KOPT-K1 (cell line): ENCODE measurements around the gene CD82.

Source experiments
- H3K27ac ChIP-seq: fragments of 200-600 bp; sonication (generic); 2 replicates; pipeline ENCODE4 v1.5.1; 2016; ENCODE audit warnings: antibody characterized with exemption, mild to moderate bottlenecking, low read depth, low read length; ENCODE audit not compliant: poor library complexity, severe bottlenecking
- H3K36me3 ChIP-seq: fragments of 200-600 bp; sonication (generic); 2 replicates; pipeline ENCODE4 v1.5.1; 2017; ENCODE audit warnings: antibody characterized with exemption, mild to moderate bottlenecking, low read length, moderate library complexity; ENCODE audit not compliant: insufficient read depth
- H3K9me3 ChIP-seq: fragments of 200-600 bp; sonication (generic); 2 replicates; pipeline ENCODE4 v1.5.1; 2017; ENCODE audit warnings: antibody characterized with exemption, low read length, mild to moderate bottlenecking; ENCODE audit not compliant: insufficient read depth, poor library complexity, severe bottlenecking

Gene CD82

GRCh38 chr11:44574610-44575287, 9.3 kb downstream of the CD82 start:
- Histone ChIP-seq H3K27ac (peak overlapping the region; percentile 100), H3K9me3 (no peaks in the 10 kb centered on the region), H3K36me3 (peaks cover 76% of the 10 kb centered on the region)

- Histone ChIP-seq H3K27ac (peak overlapping the region; percentile 100), H3K9me3 (no peaks in the 10 kb centered on the region), H3K36me3 (peaks cover 76% of the 10 kb centered on the region)
Measured at GRCh38 chr11:44575288-44575672, 9.8 kb downstream of the CD82 start.

GRCh38 chr11:44575962-44576361, 10.5 kb downstream of the CD82 start:
- Histone ChIP-seq H3K9me3 (no peaks in the 10 kb centered on the region), H3K27ac (peak overlapping the region; percentile 100), H3K36me3 (peaks cover 76% of the 10 kb centered on the region)

- H3K27ac ChIP-seq = peak overlapping the region; percentile 100
- H3K36me3 ChIP-seq = peaks cover 77% of the 10 kb centered on the region
- no peaks in the 10 kb centered on the region for H3K9me3 ChIP-seq
Measured at GRCh38 chr11:44576656-44577055, 11.2 kb downstream of the CD82 start.

GRCh38 chr11:44577231-44577830, 11.9 kb downstream of the CD82 start:
- Histone ChIP-seq H3K36me3 (peaks cover 77% of the 10 kb centered on the region), H3K9me3 (no peaks in the 10 kb centered on the region), H3K27ac (peak overlapping the region; percentile 100)

- peaks cover 77% of the 10 kb centered on the region for H3K36me3 ChIP-seq
- H3K27ac ChIP-seq = peak overlapping the region; percentile 100
- no peaks in the 10 kb centered on the region for H3K9me3 ChIP-seq
Measured at GRCh38 chr11:44578279-44578678, 12.8 kb downstream of the CD82 start.

GRCh38 chr11:44579302-44579761, 13.9 kb downstream of the CD82 start:
- no peaks in the 10 kb centered on the region for H3K9me3 ChIP-seq
- peaks cover 88% of the 10 kb centered on the region for H3K36me3 ChIP-seq
- H3K27ac ChIP-seq = peak overlapping the region; percentile 100

- H3K27ac ChIP-seq = peak overlapping the region; percentile 15
- H3K36me3 ChIP-seq = peaks cover 100% of the 10 kb centered on the region
- no peaks in the 10 kb centered on the region for H3K9me3 ChIP-seq
Measured at GRCh38 chr11:44580701-44581100, 15.2 kb downstream of the CD82 start.

- Histone ChIP-seq H3K36me3 (peaks cover 100% of the 10 kb centered on the region), H3K9me3 (no peaks in the 10 kb centered on the region), H3K27ac (peak overlapping the region; percentile 15)
Measured at GRCh38 chr11:44581246-44581645, 15.8 kb downstream of the CD82 start.

GRCh38 chr11:44582641-44583352, 17.3 kb downstream of the CD82 start:
- Histone ChIP-seq H3K27ac (no peak overlapping the region), H3K36me3 (peaks cover 100% of the 10 kb centered on the region), H3K9me3 (no peaks in the 10 kb centered on the region)

GRCh38 chr11:44583353-44583669, 17.8 kb downstream of the CD82 start:
- Histone ChIP-seq H3K9me3 (no peaks in the 10 kb centered on the region), H3K36me3 (peaks cover 100% of the 10 kb centered on the region), H3K27ac (no peak overlapping the region)

GRCh38 chr11:44585421-44585820, 20.0 kb downstream of the CD82 start:
- no peak overlapping the region for H3K27ac ChIP-seq
- H3K36me3 ChIP-seq = peaks cover 97% of the 10 kb centered on the region
- H3K9me3 ChIP-seq = no peaks in the 10 kb centered on the region

GRCh38 chr11:44589301-44589700, 23.8 kb downstream of the CD82 start:
- Histone ChIP-seq H3K36me3 (peaks cover 96% of the 10 kb centered on the region), H3K27ac (no peak overlapping the region), H3K9me3 (no peaks in the 10 kb centered on the region)

GRCh38 chr11:44590769-44591168, 25.3 kb downstream of the CD82 start:
- Histone ChIP-seq H3K9me3 (no peaks in the 10 kb centered on the region), H3K27ac (no peak overlapping the region), H3K36me3 (peaks cover 95% of the 10 kb centered on the region)

- Histone ChIP-seq H3K36me3 (peaks cover 87% of the 10 kb centered on the region), H3K27ac (no peak overlapping the region), H3K9me3 (no peaks in the 10 kb centered on the region)
Measured at GRCh38 chr11:44591557-44591956, 26.1 kb downstream of the CD82 start.
